ENCODE results near the gene UMAD1.

GRCh38 chr7:7832518-7832917 lies 192.0 kb downstream of the UMAD1 start:
- no peak for TF ChIP-seq POLR2A (IDR thresholded peaks at IDR 0.05)
- TF ChIP-seq, protein P1, sequence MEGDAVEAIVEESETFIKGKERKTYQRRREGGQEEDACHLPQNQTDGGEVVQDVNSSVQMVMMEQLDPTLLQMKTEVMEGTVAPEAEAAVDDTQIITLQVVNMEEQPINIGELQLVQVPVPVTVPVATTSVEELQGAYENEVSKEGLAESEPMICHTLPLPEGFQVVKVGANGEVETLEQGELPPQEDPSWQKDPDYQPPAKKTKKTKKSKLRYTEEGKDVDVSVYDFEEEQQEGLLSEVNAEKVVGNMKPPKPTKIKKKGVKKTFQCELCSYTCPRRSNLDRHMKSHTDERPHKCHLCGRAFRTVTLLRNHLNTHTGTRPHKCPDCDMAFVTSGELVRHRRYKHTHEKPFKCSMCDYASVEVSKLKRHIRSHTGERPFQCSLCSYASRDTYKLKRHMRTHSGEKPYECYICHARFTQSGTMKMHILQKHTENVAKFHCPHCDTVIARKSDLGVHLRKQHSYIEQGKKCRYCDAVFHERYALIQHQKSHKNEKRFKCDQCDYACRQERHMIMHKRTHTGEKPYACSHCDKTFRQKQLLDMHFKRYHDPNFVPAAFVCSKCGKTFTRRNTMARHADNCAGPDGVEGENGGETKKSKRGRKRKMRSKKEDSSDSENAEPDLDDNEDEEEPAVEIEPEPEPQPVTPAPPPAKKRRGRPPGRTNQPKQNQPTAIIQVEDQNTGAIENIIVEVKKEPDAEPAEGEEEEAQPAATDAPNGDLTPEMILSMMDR (IDR thresholded peaks at IDR 0.05), result no peak
